Stimulated activated naive CD4-positive, alpha-beta T cell (primary cell): Measurements from ENCODE around the gene NTSR1.

ENCODE experiments used
- DNase-seq, 6 experiments: peaks; one replicate each; lab custom pipeline; 2025; lab: John Stamatoyannopoulos, UW

The NTSR1 gene

DNA sequence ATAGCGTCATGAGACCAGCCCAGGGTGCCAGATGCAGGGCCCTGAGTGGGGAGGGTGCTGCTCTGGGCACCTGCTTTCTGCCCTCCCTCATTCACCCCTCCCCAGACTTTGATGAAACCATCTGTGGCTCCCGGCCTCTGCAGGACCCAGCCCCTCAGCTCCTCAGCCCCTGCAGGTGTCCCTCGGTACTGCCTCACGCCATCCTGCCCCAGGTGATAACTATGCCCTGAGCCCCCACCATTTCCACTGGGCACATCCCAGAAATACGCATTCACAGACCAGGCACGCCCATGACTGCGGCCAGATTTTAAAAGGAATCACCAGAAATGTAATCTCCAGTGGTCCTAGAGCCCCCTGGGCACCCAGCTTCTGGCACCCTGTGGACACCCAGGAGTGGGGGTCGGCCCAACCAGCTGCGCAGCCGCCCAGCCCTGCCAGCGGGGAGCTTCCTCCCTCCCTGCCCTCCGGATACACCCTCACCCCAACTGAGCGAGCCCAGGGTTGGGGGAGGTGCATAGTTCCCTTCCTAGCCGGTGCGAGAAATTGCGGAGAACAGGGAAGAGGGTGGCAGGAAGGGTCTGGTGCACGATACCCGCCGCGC lies 615 bp upstream of the NTSR1 start:
- peak in 1 of 6 experiments; percentile 11 for DNase-seq

DNA sequence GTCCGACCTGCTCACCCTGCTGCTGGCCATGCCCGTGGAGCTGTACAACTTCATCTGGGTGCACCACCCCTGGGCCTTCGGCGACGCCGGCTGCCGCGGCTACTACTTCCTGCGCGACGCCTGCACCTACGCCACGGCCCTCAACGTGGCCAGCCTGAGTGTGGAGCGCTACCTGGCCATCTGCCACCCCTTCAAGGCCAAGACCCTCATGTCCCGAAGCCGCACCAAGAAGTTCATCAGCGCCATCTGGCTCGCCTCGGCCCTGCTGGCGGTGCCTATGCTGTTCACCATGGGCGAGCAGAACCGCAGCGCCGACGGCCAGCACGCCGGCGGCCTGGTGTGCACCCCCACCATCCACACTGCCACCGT lies 885 bp downstream of the NTSR1 start:
- DNase-seq = no peak

DNA sequence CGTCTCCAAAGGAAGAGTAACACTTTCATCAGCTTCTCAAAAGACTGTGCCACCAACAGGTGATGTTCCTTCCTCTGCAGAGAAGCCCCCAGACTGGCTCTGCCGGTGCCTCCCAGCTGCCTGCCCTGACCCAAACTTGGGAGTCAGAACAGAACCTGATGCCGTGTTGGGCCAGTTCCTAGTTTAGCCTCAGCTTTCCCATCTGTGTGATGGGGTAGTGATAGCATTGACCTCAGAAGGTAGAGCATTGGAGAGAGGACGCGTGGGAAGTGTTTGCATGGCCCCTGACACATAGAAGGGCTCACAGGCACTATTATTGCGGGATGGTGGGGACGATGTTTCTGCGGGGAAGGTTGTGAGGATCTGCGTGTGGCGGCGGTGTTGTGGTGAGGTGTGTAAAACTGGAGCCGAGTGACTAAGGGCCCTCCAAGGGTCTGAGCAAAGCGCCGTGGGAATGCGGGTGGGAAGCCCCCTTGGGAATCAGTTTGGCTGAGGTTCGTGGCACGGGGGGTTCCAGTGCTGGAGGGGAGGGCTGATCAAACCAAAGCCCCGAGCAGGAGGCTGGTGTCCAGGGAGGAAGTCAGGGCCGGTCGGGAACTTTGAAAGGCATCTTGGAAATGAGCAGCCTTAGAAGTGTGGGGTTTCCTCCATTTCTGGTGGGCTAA lies 1.7 kb downstream of the NTSR1 start:
- no peak for DNase-seq

DNA sequence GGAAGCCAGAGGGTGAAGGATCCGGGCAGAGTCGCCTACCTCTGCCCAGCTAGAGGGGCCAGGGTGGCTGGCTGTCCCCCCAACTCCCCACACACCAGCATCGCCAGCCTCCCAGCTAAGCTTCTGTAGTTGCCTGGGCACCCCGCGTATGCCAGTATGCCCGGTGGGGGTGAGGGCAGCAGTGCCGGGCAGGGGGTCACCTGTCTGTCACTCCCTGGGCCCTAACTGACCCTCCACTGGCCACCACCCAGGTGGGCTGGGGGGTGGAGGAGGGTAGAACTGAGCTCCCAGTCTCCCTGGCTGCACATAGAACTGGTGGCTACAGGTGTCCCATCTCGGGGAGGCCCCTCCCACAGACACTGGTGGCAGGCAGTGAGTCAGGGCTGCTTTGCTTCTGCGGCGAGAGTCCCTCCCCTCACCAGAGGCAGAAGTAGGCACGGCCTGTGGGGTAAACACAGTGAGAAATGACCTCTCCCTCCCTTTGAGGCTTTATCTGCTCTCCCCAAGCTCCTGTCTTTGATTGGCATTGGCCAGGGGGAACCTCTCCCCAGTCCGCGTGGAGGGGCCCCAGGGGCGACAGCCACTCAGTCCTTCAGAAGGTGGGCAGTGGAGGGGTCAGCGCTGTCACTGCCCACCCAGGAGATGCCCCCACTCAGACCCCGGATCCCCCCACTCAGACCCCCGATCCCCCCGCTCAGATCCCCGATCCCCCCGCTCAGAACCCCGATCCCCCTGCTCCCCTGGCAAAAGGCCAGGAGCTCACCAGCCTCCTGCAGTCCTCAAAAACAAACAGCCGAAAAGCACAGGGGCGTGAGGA lies 2.5 kb downstream of the NTSR1 start:
- DNase-seq = no peak

DNA sequence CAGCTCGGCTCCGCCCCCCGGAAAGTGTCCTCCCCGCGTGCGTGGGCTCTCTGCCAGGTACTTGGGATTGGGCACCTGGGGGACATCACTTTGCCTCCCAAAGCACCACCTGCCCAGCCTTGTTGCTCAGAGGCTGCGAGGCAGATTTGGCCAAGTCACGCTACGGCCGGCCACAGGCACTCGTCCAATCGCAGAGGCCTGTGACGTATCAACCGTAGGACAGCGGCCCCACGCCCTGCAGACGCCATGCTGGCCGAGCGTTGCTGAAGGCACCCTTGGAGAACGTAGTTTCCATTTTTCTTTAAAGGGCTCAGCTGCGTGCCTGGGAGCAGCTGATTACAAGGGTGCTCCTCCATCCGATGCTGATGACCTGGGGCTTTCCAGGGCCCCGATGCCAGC lies 3.1 kb downstream of the NTSR1 start:
- DNase-seq = no peak

DNA sequence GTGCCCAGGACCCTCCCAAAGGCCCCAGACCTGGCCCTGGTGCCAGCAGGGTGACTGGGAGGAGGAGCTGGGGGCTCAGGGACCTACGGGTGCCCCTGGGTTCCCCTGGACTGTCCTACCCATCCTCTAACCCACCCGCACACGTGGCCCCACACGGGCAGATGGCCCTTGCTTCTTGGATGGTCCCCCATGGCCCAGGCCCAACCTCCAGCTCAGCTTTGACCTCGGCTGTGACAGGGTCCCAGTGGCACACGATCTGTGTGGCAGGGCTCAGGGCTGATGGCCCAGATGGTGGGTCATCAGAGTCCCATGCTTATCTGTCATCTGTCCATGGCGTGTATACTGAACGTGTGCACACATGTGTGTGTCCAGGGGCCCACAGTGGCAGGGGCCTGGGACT lies 4.0 kb downstream of the NTSR1 start:
- DNase-seq = no peak

DNA sequence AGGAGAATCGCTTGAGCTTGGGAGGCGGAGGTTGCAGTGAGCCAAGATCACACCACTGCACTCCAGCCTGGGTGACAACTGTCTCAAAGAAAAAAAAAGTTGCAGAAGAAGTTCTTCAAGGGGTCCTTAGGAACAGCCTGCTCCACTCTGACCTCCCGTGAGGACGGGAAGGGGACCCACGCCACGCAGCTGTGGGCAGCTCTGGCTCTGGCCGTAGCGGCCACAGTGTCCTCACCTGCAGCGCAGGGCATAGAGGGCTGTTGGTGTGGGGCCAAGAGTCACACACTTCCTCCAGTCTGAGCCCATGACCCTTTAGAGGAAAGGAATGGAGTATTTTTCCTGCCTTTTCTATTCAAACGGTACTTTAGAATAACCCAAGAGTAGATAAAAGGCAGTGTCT lies 5.4 kb downstream of the NTSR1 start:
- DNase-seq = no peak

DNA sequence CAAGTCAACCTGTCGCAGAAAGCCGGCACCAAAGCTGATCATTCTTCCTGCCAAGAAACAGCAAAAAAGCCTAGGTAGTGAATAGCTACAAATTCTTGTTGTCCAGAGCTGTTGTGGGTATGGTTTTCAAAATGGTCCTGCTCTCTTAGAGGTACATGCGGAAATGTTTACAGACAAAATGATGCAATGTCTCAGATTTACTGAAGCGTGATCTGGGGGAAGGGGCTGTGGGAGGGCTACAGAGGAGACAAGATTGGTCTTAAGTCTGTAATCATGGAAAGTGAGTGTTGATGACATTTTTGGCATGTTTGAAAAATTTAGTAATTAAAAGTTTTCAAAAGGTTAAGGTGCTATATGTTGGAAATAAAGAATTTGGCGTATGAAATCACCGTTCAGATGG lies 6.2 kb downstream of the NTSR1 start:
- no peak for DNase-seq

DNA sequence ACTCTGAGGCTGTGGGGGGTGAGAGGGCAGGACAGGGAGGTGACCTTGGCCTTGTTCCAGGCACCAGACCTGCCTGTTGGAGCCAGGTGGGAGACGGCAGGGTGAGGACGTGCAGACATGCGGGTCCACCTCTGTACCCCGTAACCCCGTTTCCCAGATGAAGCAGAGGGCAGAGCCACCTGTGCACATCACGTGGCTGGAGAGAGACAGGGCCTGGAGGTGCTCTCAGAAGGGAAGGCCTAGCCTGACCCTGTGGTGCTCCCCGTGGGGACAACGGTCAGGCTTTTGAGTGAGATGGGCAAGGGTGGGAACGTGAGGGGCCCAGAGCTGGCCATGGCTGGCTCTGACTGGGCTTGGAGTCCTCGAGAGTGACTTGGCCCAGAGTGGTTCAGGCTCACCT lies 6.6 kb downstream of the NTSR1 start:
- no peak for DNase-seq

DNA sequence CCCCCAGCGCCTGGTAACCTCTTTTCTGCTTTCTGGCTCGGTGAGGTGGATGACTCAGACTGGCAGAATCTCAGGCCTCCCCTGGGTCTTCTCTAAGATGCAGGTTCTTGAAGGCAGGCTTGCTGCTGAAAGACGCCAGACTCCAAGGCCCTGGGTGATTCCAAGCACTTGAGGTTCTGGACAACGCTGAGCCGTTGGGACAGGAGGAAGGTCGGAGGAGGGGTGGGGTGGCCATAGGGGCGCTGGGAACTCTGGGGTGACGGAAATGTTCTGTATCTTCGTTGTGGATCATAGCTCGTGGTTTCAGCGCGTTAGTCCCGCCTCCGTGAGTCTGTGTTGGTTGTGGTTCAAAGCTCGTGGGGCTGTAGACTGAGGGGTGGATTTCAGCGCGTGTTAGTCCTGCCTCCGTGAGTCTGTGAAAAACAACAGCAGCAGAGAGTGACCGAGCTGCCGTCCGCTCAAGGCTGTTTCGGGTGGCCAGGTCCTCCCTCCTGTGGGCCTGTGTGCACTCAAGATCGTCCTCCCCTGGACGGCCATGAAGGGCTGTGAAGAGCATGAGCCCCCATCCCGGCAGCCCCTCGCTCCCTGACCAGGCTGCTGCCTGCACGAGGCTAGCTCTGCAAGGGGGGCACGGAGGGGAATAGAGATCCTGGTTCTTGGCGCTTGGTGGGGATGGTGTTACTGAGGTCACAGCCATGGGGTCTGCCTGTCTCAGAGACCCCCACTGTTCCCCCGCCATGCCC lies 7.7 kb downstream of the NTSR1 start:
- DNase-seq = peak; percentile 12 to 42 (median 24)

DNA sequence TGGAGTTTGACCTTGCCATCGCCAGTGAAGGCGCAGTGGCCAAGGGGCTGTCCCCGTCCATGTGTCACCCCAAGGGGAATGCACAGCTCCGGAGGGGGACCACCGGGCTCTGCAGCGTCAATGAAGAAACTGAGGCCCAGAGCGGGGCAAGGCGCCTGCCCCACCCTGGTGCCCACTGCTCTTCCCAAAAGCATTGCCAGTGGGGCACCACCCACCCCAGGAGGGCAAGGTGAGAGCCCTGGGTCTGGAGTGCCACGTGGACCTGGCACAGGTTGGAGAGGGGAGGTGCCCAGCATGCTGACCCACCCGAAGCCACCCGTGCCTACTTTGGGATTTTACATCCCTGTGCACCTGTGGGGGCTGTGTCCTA lies 8.3 kb downstream of the NTSR1 start:
- no peak for DNase-seq

DNA sequence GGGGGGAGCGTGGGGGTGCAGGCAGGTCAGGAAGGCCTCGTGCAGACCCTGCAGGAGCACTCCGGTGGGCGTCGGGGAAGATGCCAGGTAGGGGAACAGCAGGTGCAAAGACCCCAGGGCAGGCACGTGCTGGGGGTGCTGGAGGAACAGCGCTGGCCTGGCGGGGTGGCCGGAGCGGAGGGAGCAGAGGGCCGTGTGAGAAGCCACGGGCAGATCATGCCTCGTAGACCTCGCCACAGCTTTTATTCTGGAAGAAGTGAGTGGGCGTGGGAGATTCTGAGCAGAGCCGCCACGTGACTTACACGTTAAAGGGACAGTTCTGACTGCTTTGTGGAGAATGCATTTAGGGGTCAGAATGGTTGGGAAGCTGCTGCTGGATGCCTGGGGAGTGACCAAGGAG lies 9.3 kb downstream of the NTSR1 start:
- no peak for DNase-seq

DNA sequence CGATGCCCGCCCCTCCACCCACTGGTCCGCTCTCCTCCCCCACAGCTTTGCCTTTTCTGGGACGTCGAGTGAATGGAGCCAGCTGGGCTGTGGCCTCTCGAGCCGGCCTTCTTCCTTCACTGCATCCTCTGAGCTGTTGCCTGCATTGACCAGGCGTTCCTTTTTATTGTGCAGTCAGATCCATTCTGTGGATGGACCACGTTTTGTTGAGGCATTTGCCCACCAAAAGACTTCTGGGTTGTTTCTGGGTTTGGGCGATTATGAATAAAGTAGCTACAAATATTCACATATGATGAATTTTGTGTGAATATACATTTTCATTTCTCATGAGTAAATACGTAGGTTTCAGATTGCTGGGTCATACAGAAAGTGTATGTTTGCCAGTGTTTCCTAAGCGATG lies 9.9 kb downstream of the NTSR1 start:
- DNase-seq = no peak

DNA sequence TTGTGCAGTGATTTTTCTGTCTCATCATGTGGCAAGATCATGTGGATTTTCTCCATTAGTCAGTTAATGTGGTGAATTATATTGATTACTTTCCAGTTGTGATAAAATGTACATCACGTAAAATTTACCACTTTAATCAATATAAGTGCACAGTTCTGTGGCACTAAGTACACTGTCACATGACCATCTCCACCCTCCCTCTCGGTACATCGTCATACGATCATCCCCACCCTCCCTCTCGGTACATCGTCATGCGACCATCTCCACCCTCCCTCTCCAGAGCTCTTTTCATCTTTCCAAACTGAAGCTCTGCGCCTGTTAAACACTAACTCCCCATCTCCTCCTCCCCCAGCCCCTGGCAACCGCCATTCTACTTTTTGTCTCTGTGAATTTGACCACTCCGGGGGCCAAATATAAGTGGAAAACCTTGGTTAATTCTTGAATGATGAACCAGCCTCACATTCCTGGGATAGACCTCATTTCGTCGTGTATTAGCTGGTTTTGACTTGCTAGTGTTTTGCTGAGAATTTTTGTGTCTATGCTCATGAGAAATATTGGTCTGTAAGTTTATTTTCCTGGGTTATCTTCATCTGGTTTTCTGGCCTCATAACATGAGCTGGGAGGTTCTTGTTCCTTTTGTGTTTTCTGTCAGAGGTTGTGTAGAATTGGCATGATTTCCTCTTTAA lies 10.8 kb downstream of the NTSR1 start:
- no peak for DNase-seq

DNA sequence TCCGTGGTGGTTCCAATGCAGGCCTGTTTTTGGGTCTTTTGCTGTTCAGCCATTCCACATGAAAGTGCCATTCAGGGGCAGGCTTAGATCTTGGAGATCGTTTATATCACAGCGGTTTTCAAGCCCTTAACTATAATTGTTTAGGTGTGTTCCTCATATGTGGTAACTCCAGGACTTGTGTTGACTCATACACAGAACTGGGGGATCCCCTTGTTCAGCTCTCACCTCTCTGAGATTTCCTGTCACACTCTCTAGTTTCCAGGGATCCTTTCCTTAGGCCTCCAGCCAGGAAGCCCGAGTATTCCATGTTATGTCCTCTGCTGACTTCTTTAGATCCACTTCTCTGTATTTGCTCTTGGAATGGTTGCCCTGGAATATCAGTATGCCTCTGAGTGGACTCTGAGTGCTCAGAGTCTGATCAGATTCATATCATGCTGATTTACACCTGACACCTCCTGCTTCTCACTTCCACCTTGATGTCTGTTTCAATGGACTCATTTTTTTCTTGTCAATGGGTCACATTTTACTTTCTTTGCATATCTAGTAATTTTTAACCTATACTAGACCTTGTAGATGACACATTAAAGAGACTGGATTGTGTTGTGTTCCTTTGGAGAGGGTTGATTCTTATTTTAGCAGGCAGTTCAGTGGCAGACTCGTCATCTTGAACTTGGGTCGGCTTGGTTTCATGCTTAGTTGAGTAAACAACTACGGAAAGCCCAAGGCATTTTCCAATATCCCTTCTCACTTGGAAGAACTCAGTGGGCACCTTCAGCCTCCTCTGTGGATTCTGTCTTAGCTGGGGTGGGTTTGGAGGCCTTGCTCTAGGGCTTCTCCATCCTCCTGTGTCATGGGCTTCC lies 13.1 kb downstream of the NTSR1 start:
- no peak for DNase-seq

DNA sequence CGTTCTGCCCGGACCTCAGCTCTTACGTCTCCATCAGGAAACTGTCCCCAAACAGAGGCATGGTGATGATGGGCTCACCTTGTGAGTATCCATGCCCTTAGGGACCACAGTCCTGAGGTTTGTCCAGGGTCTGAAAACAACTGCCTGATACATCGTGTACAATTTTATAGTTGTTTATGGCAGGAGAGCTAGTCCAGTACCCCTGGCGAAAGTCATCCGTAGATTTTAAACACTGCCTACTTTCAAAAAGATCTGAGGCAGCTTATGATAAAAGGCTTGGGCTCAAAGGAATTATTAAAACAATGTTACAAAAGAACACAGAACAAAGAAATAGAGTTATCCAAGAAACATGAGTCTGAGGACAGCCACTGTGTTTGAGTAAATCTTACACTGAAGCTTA lies 14.0 kb downstream of the NTSR1 start:
- DNase-seq = no peak

DNA sequence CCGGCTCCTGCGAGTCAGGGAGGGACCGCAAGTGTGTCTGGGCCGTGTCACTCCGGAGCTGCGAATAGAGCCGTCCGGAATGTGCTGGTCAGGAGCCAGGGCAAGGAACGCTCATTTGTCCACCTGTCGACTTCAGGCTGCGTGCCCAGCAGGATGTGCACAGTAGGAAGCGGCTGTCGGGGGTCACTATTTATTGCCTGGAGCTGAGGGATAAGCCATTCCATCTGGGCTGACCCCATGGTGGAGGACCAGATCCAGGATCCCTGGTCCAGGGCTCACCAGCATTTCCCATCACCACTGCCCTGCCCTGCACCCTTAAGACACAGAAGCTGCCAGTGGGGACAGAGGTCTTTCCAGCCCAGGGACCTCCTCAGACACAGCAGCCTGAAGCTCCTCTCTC lies 14.7 kb downstream of the NTSR1 start:
- DNase-seq = no peak

DNA sequence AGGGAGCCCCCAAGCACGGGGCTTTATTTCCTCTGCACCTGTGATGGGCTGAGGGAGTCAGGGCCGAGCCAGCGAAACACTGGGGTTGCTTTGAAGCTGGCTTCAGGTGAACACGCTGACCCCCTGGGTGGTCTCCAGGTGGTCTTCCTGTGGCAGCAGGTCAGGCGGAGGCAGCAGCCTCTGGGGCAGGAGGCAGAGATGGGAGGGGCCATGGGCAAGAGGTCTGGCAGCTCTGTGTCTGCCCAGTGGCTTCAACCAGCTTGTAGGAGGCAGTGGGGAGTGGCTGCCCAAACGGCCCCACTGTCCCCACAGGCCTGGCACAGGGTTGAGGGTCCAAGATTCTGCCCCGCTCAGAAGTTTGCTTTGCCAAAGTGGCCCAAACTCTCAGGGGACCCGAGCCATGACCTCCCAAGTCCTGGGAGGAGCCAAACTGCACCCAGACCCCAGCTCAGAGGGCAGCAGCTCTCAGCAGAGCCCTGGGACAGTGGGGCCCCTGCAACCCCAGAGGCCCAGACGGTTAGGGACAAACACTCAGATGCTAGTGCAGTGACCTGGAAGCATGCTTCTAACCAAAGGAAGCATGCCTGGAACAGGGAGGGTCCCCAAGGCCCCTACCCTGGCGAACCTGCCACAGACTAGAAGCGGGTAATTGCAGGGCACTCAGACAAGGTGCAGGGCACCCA lies 15.3 kb downstream of the NTSR1 start:
- no peak for DNase-seq

DNA sequence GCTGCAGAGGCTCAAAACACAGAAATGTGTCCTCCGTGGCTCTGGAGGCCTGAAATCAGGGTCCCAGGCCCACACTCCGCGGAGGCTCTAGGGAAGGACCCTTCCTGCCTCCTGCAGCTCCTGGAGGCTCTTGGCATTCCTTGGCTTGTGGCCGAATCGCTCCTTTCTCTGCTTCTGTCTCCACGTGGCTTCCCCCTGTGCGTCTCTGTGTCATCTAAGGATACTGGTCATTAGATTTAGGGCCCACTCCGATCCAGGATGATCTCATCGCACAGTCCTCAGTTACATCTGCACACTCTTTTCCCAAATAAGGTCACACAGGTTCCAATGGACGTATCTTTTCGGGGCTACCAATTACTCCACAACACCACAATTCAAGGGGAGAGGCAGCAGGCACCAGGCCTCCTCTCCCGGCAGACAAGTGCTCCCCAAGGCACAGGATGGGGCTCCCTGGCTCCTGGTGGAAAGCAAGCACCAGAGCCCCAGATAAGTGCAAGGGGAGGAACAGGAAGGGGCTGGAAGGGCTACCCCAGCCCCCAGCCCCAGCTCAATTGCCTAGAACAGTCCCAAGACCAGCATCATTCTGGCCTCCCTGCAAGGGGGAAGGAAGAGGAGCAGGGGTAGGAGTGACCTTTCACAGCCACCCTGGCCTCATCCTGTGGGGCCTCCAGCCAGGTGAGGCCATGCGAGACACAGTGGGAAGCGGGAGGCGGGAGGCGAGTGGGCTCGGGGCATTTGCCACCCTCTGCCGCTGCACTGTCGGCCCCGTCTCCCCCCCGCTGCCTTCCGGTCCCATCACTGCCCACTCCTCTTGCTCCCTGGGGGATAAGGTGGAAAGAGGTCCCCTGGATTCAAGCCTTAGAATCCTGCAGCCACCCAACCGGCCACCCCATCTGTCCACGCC lies 16.3 kb downstream of the NTSR1 start:
- DNase-seq = no peak
